HG03457 (cell line): Measurements from ENCODE around the gene ASB13.

ENCODE experiments used
- ATAC-seq: cut with Tn5 transposase; IDR thresholded peaks from one replicate; pipeline ENCODE4 v1.9.1; 2021; ENCODE audit warnings: moderate number of reproducible peaks; ENCODE audit not compliant: unreplicated experiment

ASB13 gene

DNA sequence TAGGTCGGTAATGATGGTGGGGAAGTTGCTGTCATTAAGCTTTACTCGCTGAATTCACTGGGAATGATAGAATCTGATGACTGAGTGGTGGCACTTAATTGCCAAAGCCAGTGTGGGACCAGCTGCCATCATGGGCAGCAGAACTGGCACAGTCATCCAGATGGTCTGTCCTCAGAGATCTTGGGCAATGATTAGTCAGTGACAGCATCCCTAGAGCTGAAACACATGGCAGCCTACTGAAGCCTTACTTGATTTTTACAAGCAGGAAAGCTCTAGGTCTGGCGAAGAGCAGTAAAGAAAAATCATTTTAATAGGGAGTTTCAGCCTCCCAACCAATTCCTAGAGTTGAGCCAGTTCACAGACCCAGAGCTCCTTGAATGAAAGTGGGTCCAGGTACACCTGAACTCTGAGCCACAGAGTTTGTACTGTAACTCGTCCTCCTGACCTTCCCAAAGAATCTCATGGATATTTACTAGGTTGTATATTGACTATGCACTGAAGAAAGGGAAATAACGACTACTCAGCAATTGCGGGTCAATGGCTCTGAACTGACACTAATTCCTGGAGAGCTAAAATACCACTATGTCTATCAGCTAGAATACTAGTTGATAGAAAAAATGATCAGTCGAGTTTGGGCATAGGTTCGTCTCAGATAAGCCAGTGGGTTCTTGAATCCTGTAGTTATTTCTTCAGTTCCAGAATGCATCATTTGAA is 4.4 kb upstream of the ASB13 start:
- no peak for ATAC-seq

DNA sequence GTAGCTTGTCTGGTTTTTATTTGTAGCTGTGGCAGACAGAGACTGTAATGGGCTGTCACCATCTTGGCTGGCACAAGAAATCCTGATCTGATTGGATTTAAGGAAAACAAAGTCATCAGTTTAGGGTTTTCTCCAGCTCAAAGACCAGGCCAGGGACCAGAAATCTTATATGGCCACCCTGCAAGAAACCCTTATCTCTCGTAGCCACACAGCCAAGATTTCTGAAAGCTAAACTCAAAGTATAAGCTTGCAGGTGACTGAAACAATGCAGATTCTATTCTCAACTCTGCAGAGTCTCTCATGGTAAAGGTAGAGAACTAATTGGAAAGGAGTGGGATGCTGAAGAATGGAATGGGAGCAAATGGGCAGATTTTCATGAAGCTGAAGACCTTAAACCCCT is 3.2 kb upstream of the ASB13 start:
- no peak for ATAC-seq

DNA sequence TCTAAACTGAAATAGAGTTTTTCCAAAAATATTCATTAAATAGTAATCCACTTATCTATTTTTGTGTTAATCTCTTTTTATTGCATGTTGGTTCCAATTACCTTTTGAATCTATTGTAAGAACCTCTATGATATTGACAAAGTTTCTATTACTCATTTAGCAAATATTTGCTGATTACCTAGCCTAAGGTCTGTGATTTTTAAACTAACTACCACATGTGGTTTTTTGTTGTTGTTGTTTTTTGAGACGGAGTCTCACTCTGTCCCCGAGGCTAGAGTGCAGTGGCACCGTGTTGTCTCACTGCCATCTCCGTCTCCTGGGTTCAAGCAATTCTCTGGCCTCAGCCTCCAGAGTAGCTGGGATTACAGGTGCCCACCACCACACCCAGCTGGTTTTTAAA is 2.0 kb upstream of the ASB13 start:
- no peak for ATAC-seq

DNA sequence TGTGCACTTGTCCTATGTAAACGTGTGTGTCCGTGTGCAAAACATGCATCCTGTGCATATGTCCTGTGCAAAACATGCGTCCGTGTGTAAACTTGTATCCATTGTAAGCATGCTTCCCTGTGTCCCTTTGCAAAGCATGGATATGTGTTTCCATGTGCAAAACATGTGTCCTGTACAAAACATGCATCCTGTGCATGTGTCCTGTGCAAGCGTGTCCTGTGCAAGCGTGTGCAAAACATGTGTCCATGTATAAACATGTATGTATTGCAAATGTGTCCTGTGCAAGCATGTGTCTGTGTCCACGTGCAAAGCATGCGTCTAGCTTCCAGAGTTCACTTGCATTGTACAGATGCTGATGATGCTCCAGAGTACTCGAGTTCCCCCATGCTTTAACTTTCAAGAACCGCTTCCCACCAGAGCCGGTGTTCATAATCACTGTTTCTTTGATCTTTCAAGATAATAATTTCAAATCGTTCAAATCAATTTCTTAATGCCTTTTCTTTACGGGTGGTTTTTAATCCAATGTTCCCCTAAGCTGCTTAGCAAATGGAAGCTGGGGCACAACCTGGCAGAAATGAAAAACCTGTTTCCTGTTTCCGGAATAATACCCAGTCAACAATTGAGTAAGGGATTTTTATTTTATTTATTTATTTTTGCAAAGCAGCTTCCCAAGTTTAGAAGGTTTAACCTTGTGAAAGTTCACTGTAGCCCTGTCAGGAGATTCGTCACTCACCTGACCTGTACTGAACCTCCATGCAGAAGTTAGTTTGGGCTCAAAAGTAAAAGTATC is 641 bp upstream of the ASB13 start:
- ATAC-seq, result no peak

- ATAC-seq, result no peak
These were observed 905 bp downstream of the ASB13 start for GRCh38 chr10:5665373-5666007.

DNA sequence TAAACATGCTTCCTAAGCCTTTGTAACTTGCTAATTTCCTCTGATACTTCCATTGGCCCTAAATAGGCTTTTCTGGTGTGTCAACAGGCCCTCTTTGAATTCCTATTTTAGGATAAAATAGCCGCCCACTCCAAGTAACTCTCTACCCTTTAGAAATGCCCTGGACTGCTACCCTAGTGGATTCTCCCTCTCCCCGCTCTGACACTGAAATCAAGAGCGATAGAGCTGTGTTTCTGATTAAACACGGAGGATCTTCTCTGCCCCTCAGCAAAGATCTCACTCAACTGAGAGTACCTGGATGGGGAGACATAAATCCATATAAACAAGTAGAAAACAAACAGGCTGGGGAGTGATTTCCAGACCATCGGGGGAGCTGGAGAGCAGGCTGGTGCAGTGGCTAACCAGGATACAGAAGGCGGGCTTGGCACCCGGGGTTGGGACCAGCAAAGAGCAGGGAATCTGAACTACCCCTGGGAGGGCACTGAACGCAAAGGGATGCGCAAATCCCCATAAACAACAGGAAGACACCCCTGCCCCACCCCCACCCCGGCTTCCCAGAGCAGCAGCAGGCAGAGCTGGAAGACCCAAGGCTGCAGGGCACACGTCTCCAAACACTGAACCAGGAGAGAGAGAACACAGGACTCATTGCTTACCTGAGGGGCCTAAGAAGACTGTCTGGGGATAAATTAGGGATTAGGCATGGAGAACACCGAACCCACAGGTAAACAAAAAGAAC is 2.5 kb downstream of the ASB13 start:
- no peak for ATAC-seq

- no peak for ATAC-seq
These were observed 3.5 kb downstream of the ASB13 start for GRCh38 chr10:5662708-5663579.

DNA sequence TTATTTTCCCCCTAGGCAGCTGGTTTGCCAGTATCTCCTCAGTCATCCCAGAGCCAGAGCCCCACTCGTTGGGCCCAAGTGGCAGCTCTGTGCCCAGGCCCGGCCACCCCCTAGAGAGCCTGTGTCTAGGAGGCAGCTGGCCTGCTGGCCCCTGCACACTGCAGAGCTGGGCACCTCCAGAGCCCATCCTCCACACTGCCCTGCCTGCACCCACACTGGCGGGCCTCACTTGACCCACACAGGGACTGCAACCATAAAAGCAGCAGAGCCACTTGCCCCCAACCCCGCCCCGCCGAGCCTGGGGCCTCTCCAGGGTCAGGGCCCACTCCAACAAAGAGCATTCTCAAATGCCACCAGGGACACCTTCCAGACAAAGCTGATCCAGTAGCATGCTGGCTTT is 5.4 kb downstream of the ASB13 start:
- no peak for ATAC-seq

DNA sequence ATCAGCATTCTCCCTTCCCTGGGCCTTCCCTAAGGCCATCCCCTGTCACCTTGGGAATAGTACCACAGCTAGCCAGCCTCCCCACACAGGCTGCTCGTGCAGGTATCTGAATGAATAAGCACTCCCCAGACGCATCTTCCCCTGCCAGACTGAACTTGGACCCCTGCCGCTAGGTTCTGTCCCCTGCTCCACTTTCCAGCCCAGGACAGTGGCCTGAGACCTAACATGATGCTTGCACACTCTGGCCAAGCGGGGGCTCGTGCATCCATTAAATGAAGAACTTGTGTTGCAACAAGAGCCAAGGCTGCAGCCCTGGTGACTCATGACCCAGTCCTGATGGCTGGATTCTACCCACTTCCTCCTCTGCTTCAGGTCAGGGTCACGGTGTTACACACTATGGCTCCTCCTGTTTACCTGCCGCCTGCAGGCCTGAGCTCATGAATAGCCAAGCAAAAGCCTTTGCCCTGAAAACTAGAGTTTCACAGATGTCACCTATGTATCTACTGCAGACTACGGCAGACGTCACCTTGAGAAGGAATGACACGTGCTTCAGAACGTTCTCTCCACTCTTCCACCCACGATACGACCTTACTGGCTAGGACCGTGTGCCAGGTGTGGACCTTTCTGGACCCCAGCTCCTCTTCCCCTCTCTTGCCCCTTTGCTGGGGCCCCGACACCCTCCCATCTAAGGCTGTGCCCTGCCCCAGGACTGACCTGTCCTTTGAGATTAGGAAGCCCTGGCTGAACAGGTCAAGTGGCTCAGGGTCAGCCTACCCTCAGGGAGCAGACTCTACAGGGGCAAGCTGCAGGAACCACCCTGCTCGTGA is 6.5 kb downstream of the ASB13 start:
- ATAC-seq, result no peak

DNA sequence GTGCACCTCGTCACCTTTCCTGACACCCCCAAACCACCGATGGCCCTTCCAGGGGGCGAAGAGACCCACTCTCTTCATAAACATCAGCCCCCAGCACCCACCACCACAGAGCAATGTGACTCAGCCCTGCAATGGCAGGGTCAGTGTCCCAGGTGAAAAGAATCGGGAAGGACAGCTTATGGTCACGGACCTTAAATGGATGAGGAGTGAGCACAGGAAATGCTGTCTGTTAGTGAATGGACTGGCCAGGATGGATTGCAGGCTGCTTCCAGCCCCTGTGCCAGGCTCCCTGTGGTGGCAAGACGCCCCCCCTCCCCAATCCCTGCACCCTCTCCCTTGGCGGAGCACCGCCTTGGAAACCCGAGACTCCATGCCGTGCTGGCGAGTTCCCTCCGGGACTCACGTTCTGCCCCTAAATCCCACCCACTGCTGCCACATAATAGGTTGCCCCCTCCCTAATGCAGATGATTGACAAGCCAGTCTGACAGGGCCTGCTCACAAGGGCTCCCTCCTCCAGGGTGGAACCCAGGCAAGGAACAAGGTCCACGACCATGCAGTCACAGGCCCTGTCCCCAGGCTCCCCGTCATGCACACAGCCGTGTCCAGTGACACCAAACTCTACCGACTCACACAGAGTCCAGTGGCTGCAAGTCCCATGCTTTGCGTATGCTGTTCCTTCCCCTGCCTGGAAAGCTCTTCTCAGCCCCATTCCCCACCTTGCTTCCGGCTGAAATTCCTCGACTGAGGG is 7.3 kb downstream of the ASB13 start:
- ATAC-seq, result no peak

DNA sequence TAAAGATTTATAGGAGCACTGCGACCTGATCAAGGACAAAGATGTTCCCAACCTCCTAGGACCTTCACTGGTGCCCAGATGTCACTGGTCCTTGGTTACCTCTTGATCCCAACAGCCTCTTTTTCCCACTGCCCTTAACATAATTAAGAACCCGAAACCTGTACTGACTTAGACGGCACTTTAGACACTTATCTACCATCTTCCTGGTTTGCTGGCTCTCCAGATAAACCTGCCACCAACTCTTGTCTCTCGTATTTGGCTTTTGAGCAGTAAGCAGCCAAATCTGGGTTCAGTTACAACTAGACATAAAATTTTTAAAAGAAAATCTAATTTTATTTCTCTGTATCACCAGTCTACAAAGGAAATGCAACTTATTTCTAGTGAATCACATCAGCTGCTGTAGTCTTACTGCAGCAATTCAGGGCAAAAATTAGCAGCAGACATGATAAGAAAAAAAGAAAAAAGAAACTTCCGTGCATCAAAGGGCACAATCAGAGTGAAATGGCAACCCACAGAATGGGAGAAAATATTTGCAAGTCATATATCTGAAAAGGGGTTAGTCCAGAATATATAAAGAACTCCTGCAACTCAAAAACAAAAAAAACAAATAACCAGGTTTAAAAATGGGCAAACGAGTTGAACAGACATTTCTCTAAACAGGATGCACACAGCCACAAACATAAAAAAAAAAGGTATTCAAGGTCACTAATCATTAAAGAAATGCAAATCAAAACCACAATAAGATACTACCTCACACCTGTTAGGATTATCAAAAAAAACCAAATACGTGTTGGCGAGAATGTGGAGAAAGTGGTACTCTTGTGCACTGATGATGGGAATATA is 9.4 kb downstream of the ASB13 start:
- ATAC-seq, result no peak

- no peak for ATAC-seq
These were observed 11.3 kb downstream of the ASB13 start for GRCh38 chr10:5655121-5655520.

DNA sequence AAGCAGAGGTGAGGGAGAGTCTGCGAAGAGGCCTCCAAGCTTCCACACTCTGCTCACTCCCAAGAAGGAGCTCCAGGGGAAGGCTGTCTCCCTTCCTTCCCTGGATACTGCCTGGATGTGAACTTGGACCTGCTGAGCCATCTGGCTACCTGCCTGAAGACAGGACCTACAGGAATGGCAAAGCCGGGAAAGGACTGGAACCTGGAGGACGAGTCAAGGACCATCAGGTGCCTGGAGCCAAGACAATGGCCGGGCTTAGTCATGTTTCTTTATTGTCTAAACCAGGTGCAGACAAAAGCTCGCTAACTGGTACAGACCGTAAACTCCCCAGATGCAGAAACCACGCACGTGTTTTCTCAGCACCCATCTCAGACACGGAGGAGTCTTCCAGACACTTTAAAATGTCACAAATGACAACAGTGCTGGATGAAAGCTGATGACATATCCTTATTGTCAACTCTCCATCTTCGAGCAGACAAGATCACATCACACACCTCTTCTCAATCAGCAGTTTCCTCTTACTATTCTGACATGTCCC is 12.1 kb downstream of the ASB13 start:
- no peak for ATAC-seq

DNA sequence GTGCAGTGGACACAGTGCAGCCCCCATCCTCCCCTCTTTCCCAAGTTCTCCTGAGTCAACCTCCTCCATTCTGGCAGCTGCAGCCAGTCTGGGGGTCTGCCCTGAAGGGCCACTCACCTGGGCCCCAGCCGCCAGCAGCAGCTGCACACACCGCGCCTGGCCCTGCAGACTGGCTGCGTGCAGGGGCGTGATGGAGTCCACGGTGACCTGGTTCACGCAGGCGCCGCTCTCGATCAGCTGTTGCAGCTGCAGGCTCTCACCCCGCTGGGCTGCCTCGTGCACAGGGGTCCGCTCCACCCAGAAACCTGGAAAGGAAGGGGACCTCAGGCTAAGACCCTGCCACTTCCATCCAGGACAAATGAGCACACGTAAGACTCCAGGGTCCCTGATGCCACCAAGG is 13.6 kb downstream of the ASB13 start:
- no peak for ATAC-seq

- ATAC-seq, result no peak
These were observed 15.0 kb downstream of the ASB13 start for GRCh38 chr10:5651388-5651764.

DNA sequence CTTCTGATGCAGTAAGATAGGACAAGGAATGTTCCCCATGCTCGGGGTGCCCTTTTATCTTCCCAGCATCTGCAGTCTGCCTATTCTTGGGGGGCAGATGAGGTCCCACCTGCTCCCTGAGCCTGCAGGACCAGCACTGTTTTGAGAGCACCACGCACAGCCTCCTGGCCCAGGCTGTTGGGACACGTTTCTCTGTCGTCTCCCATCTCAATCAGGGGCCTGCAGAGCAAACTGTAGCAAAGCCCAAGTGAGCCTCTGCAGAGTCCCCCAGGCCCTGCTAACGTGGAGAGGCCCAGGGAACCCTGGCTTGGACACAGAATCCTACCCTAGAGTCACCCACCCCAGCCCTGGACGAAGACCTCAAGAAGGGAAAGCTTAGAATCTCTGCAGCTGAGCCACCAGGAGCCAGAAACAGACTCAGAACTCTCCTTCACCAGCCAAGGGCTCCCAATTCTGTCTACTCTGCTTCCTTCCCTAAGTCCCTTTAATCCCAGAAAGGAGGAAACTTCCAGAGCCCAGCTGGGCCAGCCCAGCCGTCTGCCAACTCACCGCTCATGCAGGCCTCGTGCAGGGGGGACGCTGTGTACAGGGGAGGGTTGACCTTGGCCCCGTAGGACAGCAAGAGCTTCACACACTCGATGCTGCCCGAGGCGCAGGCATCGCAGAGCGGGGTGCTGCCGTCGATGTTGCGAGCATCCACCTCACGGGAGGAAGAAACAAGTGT is 15.6 kb downstream of the ASB13 start:
- no peak for ATAC-seq

DNA sequence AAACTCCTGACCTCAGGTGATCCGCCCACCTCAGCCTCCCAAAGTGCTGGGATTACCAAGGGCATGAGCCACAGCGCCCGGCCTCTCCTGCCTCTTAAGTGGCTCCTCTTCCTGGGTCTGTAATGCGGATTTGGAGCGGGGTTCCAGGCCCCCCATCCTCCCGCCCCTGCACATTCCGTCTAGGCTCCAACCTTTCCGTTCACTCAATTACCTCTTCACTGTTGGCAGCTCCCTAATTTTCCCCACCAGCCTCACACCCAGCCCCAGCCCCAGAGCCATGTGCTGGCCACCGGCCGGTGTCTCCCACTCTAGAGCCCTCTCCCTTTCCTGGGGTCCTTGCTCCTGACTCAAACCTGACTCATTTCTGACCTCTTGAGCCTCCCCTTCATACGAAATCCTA is 16.6 kb downstream of the ASB13 start:
- no peak for ATAC-seq
